Neural cell (in vitro differentiated cells): Measurements from ENCODE around the gene SH3RF3. TPM values are rescaled to one million over a fixed set of nuclear protein-coding genes. Genes with fewer than 3 reads are reported as not detected.

ENCODE experiments used
- H2AFZ ChIP-seq: fragments of 200-600, 300-800 bp; sonication (generic), shearing (Covaris generic); 2 replicates; pipeline ENCODE4 v1.6.0; 2014; ENCODE audit warnings: low read depth, mild to moderate bottlenecking, antibody characterized with exemption, low read length, moderate library complexity
- H3F3A ChIP-seq: fragments of 200-600 bp; shearing (Covaris generic); 2 replicates; pipeline ENCODE4 v1.6.1; 2016; ENCODE audit warnings: mild to moderate bottlenecking, moderate library complexity, mixed read lengths, antibody characterized with exemption, low read length; ENCODE audit not compliant: insufficient read depth, poor library complexity, severe bottlenecking
- H3K27ac ChIP-seq: fragments of 200-600, 300-800 bp; sonication (generic), shearing (Covaris generic); 2 replicates; pipeline ENCODE4 v1.5.1; 2014; ENCODE audit warnings: mild to moderate bottlenecking, low read length, moderate library complexity
- H3K27me3 ChIP-seq: fragments of 300-800, 200-600 bp; sonication (generic), shearing (Covaris generic); 2 replicates; pipeline ENCODE4 v1.6.0; 2014; ENCODE audit warnings: mild to moderate bottlenecking, low read depth, low read length, moderate library complexity; ENCODE audit not compliant: insufficient read depth
- H3K36me3 ChIP-seq: fragments of 300-800, 200-600 bp; sonication (generic), shearing (Covaris generic); 2 replicates; pipeline ENCODE4 v1.5.1; 2014; ENCODE audit warnings: mild to moderate bottlenecking, antibody characterized with exemption, low read length, moderate library complexity; ENCODE audit not compliant: insufficient read depth
- H3K4me2 ChIP-seq: fragments of 300-800, 200-600 bp; sonication (generic), shearing (Covaris generic); 2 replicates; pipeline ENCODE4 v1.6.0; 2014; ENCODE audit warnings: mild to moderate bottlenecking, low read length
- H3K4me3 ChIP-seq: fragments of 300-800, 200-600 bp; sonication (generic), shearing (Covaris generic); 2 replicates; pipeline ENCODE4 v1.5.1; 2014; ENCODE audit warnings: mild to moderate bottlenecking, low read length, moderate library complexity
- H3K79me2 ChIP-seq: fragments of 200-600 bp; shearing (Covaris generic); replicated peaks from 2 replicates; pipeline ENCODE4 v1.6.0; 2014; ENCODE audit warnings: mild to moderate bottlenecking, low read length, moderate library complexity; ENCODE audit not compliant: insufficient read depth
- H3K9ac ChIP-seq: fragments of 300-800, 200-600 bp; sonication (generic), shearing (Covaris generic); 2 replicates; pipeline ENCODE4 v1.6.1; 2016; ENCODE audit warnings: mild to moderate bottlenecking, low read length, mixed read lengths
- H3K9me2 ChIP-seq: fragments of 200-600 bp; shearing (Covaris generic); 2 replicates; pipeline ENCODE4 v1.6.1; 2016; ENCODE audit warnings: mild to moderate bottlenecking, low read length, mixed read lengths; ENCODE audit not compliant: insufficient read depth
- H3K9me3 ChIP-seq: fragments of 200-600, 300-800 bp; sonication (generic), shearing (Covaris generic); 2 replicates; pipeline ENCODE4 v1.6.1; 2016; ENCODE audit warnings: mild to moderate bottlenecking, mixed run types, low read length, moderate library complexity, mixed read lengths
- H4K20me1 ChIP-seq: fragments of 200-600 bp; shearing (Covaris generic); 2 replicates; pipeline ENCODE4 v1.6.1; 2016; ENCODE audit warnings: mild to moderate bottlenecking, mixed run types; ENCODE audit not compliant: insufficient read depth
- EP300 ChIP-seq: fragments of 450-650 bp; conservative IDR thresholded peaks from 2 replicates; pipeline ENCODE4 v1.6.1; 2014; ENCODE audit warnings: antibody characterized with exemption, mild to moderate bottlenecking, moderate library complexity; ENCODE audit not compliant: poor library complexity, severe bottlenecking
- EZH2 ChIP-seq: fragments of 200-600, 300-800 bp; shearing (Covaris generic), sonication (generic); IDR thresholded peaks from 2 replicates; pipeline ENCODE4 v1.6.1; 2014; ENCODE audit warnings: antibody characterized with exemption, low read length, borderline replicate concordance, mild to moderate bottlenecking; ENCODE audit not compliant: insufficient read depth, poor library complexity, severe bottlenecking
- MXI1 ChIP-seq: fragments of 450-650 bp; conservative IDR thresholded peaks from 2 replicates; pipeline ENCODE4 v1.6.1; 2014; ENCODE audit warnings: antibody characterized with exemption, mild to moderate bottlenecking; ENCODE audit not compliant: poor library complexity, severe bottlenecking
- POLR2AphosphoS5 ChIP-seq: IDR thresholded peaks from 2 replicates; pipeline ENCODE4 v1.6.1; 2012
- RAD21 ChIP-seq: fragments of 450-650 bp; conservative IDR thresholded peaks from 2 replicates; pipeline ENCODE4 v1.6.1; 2014; ENCODE audit warnings: antibody characterized with exemption, mild to moderate bottlenecking, moderate library complexity
- SMC3 ChIP-seq: fragments of 450-650 bp; conservative IDR thresholded peaks from 2 replicates; pipeline ENCODE4 v1.6.1; 2014; ENCODE audit warnings: antibody characterized with exemption, mild to moderate bottlenecking, moderate library complexity; ENCODE audit not compliant: poor library complexity
- TAF1 ChIP-seq: IDR thresholded peaks from 2 replicates; pipeline ENCODE4 v1.6.1; 2012; ENCODE audit warnings: low read depth
- polyA plus RNA-seq: library from polyadenylated mRNA; depleted of rRNA; stranded (reverse); fragments of >200 nt; gene quantifications from 2 replicates; pipeline ENCODE4 v1.2.3, GENCODE V29; 2014
- TF ChIP-seq, protein P1 (sequence below): IDR thresholded peaks from 2 replicates; pipeline ENCODE4 v1.6.1; 2012; ENCODE audit warnings: borderline replicate concordance
- TF ChIP-seq, protein P2 (sequence below): fragments of 450-650 bp; IDR thresholded peaks from 2 replicates; pipeline ENCODE4 v1.5.1; 2014; ENCODE audit warnings: antibody characterized with exemption, mild to moderate bottlenecking, moderate library complexity; ENCODE audit not compliant: poor library complexity, severe bottlenecking

SH3RF3 gene
- polyA plus RNA-seq, 1 donor from 2014 or later, result 0.53 TPM

DNA sequence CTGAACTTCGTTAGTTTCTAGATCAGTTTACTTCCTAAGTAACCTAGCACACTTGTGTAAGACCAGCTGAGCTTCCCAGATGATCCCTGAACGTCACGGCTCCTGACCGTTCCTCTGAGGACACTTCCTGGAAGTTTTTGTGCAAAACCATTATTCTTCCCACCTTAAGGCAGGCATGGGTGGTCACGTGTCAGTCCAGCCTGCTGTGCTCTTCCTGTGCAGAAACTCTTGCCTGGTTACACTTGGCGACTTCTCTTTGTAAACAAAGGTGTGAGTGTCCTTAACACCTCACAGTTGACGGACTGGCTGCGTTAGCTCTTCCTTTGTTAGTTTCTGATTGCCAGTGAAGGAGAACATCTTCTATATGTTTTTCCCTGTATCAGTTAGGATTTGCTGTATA is 118.3 kb downstream of the SH3RF3 start:
- H3K9me3 ChIP-seq, result no peaks in the 10 kb centered on the region
- no peaks in the 10 kb centered on the region for H3K27me3 ChIP-seq
- H3K9me2 ChIP-seq, result no peaks in the 10 kb centered on the region
- H2AFZ ChIP-seq, result no peak overlapping the region
- no peak overlapping the region for H3K4me3 ChIP-seq
- H3K36me3 ChIP-seq, result no peaks in the 10 kb centered on the region
- H3K27ac ChIP-seq, result no peak overlapping the region
- H4K20me1 ChIP-seq, result no peaks in the 10 kb centered on the region
- H3K4me2 ChIP-seq, result no peak overlapping the region
- no peak overlapping the region for H3K9ac ChIP-seq
- H3F3A ChIP-seq, result no peaks in the 10 kb centered on the region
- H3K79me2 ChIP-seq, result no peaks in the 10 kb centered on the region
- TF ChIP-seq TAF1 (no peak), EZH2 (no peak), EP300 (no peak), SMC3 (no peak), MXI1 (no peak), RAD21 (no peak), POLR2AphosphoS5 (no peak)
- TF ChIP-seq, protein P1, sequence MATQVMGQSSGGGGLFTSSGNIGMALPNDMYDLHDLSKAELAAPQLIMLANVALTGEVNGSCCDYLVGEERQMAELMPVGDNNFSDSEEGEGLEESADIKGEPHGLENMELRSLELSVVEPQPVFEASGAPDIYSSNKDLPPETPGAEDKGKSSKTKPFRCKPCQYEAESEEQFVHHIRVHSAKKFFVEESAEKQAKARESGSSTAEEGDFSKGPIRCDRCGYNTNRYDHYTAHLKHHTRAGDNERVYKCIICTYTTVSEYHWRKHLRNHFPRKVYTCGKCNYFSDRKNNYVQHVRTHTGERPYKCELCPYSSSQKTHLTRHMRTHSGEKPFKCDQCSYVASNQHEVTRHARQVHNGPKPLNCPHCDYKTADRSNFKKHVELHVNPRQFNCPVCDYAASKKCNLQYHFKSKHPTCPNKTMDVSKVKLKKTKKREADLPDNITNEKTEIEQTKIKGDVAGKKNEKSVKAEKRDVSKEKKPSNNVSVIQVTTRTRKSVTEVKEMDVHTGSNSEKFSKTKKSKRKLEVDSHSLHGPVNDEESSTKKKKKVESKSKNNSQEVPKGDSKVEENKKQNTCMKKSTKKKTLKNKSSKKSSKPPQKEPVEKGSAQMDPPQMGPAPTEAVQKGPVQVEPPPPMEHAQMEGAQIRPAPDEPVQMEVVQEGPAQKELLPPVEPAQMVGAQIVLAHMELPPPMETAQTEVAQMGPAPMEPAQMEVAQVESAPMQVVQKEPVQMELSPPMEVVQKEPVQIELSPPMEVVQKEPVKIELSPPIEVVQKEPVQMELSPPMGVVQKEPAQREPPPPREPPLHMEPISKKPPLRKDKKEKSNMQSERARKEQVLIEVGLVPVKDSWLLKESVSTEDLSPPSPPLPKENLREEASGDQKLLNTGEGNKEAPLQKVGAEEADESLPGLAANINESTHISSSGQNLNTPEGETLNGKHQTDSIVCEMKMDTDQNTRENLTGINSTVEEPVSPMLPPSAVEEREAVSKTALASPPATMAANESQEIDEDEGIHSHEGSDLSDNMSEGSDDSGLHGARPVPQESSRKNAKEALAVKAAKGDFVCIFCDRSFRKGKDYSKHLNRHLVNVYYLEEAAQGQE, result no peak
- TF ChIP-seq, protein P2, sequence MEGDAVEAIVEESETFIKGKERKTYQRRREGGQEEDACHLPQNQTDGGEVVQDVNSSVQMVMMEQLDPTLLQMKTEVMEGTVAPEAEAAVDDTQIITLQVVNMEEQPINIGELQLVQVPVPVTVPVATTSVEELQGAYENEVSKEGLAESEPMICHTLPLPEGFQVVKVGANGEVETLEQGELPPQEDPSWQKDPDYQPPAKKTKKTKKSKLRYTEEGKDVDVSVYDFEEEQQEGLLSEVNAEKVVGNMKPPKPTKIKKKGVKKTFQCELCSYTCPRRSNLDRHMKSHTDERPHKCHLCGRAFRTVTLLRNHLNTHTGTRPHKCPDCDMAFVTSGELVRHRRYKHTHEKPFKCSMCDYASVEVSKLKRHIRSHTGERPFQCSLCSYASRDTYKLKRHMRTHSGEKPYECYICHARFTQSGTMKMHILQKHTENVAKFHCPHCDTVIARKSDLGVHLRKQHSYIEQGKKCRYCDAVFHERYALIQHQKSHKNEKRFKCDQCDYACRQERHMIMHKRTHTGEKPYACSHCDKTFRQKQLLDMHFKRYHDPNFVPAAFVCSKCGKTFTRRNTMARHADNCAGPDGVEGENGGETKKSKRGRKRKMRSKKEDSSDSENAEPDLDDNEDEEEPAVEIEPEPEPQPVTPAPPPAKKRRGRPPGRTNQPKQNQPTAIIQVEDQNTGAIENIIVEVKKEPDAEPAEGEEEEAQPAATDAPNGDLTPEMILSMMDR, result no peak

DNA sequence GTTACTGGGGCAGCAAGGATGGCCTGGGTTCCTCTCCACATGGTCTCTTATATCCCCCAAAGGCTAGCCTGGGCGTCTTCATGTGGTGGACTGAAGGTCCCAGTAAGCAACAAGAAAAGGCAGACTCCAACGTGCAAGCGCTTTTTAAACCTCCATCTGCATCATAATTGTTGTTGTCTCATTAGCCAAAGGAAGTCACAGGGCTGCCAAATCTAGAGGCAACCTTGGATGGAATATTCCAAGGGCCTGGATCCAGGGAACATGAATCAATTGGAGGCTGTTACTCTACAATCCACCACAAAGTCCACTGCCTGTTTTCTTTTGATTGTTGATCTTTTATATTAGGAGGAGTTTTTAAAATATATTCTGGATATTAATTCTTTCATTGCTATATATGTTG is 118.8 kb downstream of the SH3RF3 start:
- Histone ChIP-seq H3K9me3 (no peaks in the 10 kb centered on the region), H4K20me1 (no peaks in the 10 kb centered on the region), H3F3A (no peaks in the 10 kb centered on the region), H3K36me3 (no peaks in the 10 kb centered on the region), H3K79me2 (no peaks in the 10 kb centered on the region), H3K4me3 (no peak overlapping the region), H2AFZ (no peak overlapping the region), H3K9me2 (no peaks in the 10 kb centered on the region), H3K27me3 (no peaks in the 10 kb centered on the region), H3K27ac (no peak overlapping the region), H3K9ac (no peak overlapping the region), H3K4me2 (no peak overlapping the region)
- no peak for TF ChIP-seq EZH2
- TF ChIP-seq, protein P1, result no peak
- TF ChIP-seq EP300, result no peak
- no peak for TF ChIP-seq RAD21
- TF ChIP-seq, protein P2, result no peak
- TF ChIP-seq SMC3, result no peak
- TF ChIP-seq TAF1, result no peak
- TF ChIP-seq POLR2AphosphoS5, result no peak
- no peak for TF ChIP-seq MXI1
